ENCODE data around the gene LRRK1.

- TF ChIP-seq CTCF (IDR thresholded peaks at IDR 0.05) (no peak), POLR2A (IDR thresholded peaks at IDR 0.05) (no peak), POLR2AphosphoS5 (IDR thresholded peaks at IDR 0.05) (no peak), EP300 (IDR thresholded peaks at IDR 0.05) (no peak)
Measured at GRCh38 chr15:101097111-101097510, 178.0 kb downstream of the LRRK1 start.
